A673 (cell line): ENCODE measurements around the gene STX17. TPM values are rescaled to one million over a fixed set of nuclear protein-coding genes. Genes with fewer than 3 reads are reported as not detected.

Experiments
- BruUV-seq: library from RNA; stranded (reverse); fragments of 400-500 nt; replicated peaks from 2 replicates; lab custom pipeline; 2021; lab: Mats Ljungman, UMichigan
- CTCF ChIA-PET: fragments of 300-600 bp; sonication (Branson Sonifier 250); formaldehyde crosslinking; loops from one replicate; lab custom pipeline; 2022; ENCODE audit warnings: antibody characterized with exemption; lab: Charles Lee
- POLR2A ChIA-PET: fragments of 300-600 bp; sonication (Branson Sonifier 250); formaldehyde crosslinking; loops from one replicate; lab custom pipeline; 2022; ENCODE audit warnings: antibody characterized with exemption; ENCODE audit not compliant: low non-redundant PET; lab: Charles Lee
- DNase-seq: peaks from one replicate; pipeline ENCODE4 v3.0.0-alpha.2; 2015; ENCODE audit warnings: low spot score
- H3K27ac ChIP-seq: fragments of 200-600 bp; sonication (generic); 2 replicates; pipeline ENCODE4 v1.5.1; 2016; ENCODE audit warnings: mixed run types, low read depth, mild to moderate bottlenecking, mixed read lengths, antibody characterized with exemption, low read length; ENCODE audit not compliant: poor library complexity, severe bottlenecking
- H3K27me3 ChIP-seq: fragments of 200-600 bp; sonication (generic); replicated peaks from 2 replicates; pipeline ENCODE4 v1.6.1; 2017; ENCODE audit warnings: mixed run types, low read depth, mild to moderate bottlenecking, mixed read lengths, antibody characterized with exemption, low read length; ENCODE audit not compliant: insufficient read depth, poor library complexity
- H3K36me3 ChIP-seq: fragments of 200-600 bp; sonication (generic); 2 replicates; pipeline ENCODE4 v1.6.1; 2016; ENCODE audit warnings: mixed run types, mild to moderate bottlenecking, mixed read lengths, antibody characterized with exemption, low read length; ENCODE audit not compliant: insufficient read depth, poor library complexity, severe bottlenecking
- H3K4me1 ChIP-seq: fragments of 200-600 bp; sonication (generic); 2 replicates; pipeline ENCODE4 v1.6.1; 2017; ENCODE audit warnings: mixed run types, mild to moderate bottlenecking, mixed read lengths, antibody characterized with exemption, low read length; ENCODE audit not compliant: insufficient read depth, poor library complexity, severe bottlenecking
- H3K4me3 ChIP-seq: fragments of 200-600 bp; sonication (generic); 2 replicates; pipeline ENCODE4 v1.5.1; 2016; ENCODE audit warnings: low read depth, mixed run types, mild to moderate bottlenecking, mixed read lengths, low read length; ENCODE audit not compliant: poor library complexity, severe bottlenecking
- H3K9me3 ChIP-seq: fragments of 200-600 bp; sonication (generic); 2 replicates; pipeline ENCODE4 v1.6.1; 2016; ENCODE audit warnings: mixed run types, low read depth, mild to moderate bottlenecking, mixed read lengths, antibody characterized with exemption, low read length; ENCODE audit not compliant: poor library complexity, severe bottlenecking
- CTCF ChIP-seq: fragments of 300-800, 200-600 bp; sonication (generic); conservative IDR thresholded peaks from 2 replicates; pipeline ENCODE4 v1.5.1; 2017; ENCODE audit warnings: low read depth, mild to moderate bottlenecking, antibody characterized with exemption, low read length, moderate library complexity, mixed read lengths
- EZH2 ChIP-seq: fragments of 200-600 bp; sonication (generic); IDR thresholded peaks from 2 replicates; pipeline ENCODE4 v1.6.1; 2017; ENCODE audit warnings: borderline replicate concordance, low read depth, mild to moderate bottlenecking, mixed read lengths, antibody characterized with exemption, low read length; ENCODE audit not compliant: poor library complexity, severe bottlenecking
- intact Hi-C: fragments of 100-400 bp; cut with micrococcal nuclease; formaldehyde crosslinking; loops from one replicate; pipeline ENCODE4 v1.10.0; 2022; ENCODE audit not compliant: unreplicated experiment
- total RNA-seq: library from RNA; stranded (reverse); gene quantifications from 2 replicates; pipeline ENCODE4 v1.2.3, GENCODE V29; 2021

Gene STX17
- total RNA-seq, 1 experiment from 2014 or later = 20.9 TPM

DNA sequence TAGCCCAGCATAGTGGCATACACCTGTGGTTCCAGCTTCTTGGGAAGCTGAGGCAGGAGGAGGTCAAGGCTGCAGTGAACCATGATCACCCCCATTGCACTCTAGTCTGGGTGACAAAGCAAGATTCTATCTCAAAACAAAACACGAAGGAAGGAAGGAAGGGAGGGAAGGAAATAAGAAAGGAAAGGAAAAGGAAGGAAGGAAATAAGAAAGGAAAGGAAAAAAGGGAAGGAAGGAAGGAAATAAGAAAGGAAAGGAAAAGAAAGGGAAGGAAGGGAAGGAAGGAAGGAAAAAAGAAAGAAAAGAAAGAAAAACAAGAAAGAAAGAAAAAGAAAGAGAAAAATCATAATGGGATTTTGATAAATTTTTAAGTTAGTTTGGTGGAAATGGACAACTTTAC lies 3.1 kb upstream of the STX17 start:
- BruUV-seq = no TSS peak
- ChIA-PET CTCF (no interaction called here), POLR2A (no interaction called here)
- Histone ChIP-seq H3K4me3 (no peak overlapping the region), H3K27me3 (no peaks in the 10 kb centered on the region), H3K36me3 (no peaks in the 10 kb centered on the region), H3K27ac (no peak overlapping the region), H3K9me3 (no peaks in the 10 kb centered on the region), H3K4me1 (peaks cover 7% of the 10 kb centered on the region)
- intact Hi-C loops = no loop called here
- TF ChIP-seq EZH2 (no peak), CTCF (no peak)
- DNase-seq = no peak

DNA sequence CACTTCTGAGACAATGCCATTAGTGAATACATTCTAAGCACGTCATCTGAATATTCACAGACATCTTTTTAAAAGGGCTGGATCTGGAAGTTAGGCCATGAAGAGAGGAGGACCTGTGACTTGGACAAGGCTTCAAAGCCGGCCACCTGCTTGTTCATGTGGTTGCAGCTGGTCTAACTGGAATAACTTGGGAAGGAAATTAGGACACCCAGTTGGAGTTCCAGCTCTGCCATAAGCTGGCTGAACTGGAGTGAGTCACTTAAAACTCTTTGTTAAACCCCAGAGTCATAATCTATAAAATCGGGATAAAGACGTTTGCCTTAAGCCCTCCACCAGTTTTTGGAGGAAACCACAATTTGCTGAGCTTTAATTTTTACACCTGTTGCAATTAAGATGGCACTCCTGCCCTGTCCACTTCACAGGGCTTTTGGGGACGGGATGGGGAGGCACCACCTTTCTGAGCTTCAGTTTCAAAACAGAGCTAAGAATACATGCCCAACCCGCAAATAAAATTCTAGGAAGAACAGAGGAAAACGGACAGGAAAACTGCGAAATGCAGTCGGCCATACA lies 536 bp upstream of the STX17 start:
- no TSS peak for BruUV-seq
- Histone ChIP-seq H3K9me3 (no peaks in the 10 kb centered on the region), H3K36me3 (no peaks in the 10 kb centered on the region), H3K27me3 (no peaks in the 10 kb centered on the region), H3K4me1 (peaks cover 7% of the 10 kb centered on the region), H3K4me3 (peak overlapping the region; percentile 81), H3K27ac (no peak overlapping the region)
- intact Hi-C loops = loop anchor here (5.0 kb wide), 1 partner anchor 84 kb away; the partner anchor contains the start of gene NR4A3
- DNase-seq = no peak
- POLR2A ChIA-PET = no interaction called here
- CTCF ChIA-PET = no interaction called here
- no peak for TF ChIP-seq CTCF
- TF ChIP-seq EZH2 = no peak

GRCh38 chr9:99907208-99907532 lies 716 bp downstream of the STX17 start:
- no peak for DNase-seq
- intact Hi-C loops = loop anchor here (5.0 kb wide), 1 partner anchor 85 kb away; the partner anchor contains the start of gene NR4A3
- Histone ChIP-seq H3K36me3 (no peaks in the 10 kb centered on the region), H3K4me1 (peaks cover 7% of the 10 kb centered on the region), H3K9me3 (no peaks in the 10 kb centered on the region), H3K27ac (peak overlapping the region; percentile 94), H3K4me3 (peak overlapping the region; percentile 81), H3K27me3 (no peaks in the 10 kb centered on the region)
- CTCF ChIA-PET = no interaction called here
- no peak for TF ChIP-seq CTCF
- no peak for TF ChIP-seq EZH2
- BruUV-seq = no TSS peak
- POLR2A ChIA-PET = no interaction called here
